GM21786 (cell line): ENCODE results near the gene ATF6B.

Experiments
- ATAC-seq: cut with Tn5 transposase; IDR thresholded peaks from one replicate; pipeline ENCODE4 v1.9.1; 2021; ENCODE audit not compliant: unreplicated experiment

The ATF6B gene

GRCh38 chr6:32127717-32128592, at the start of gene ATF6B:
Gene ATF6B (minus strand): TSS chr6:32128246. CDS start chr6:32128207, 39 bp downstream.
- ATAC-seq: peak; percentile 95

DNA sequence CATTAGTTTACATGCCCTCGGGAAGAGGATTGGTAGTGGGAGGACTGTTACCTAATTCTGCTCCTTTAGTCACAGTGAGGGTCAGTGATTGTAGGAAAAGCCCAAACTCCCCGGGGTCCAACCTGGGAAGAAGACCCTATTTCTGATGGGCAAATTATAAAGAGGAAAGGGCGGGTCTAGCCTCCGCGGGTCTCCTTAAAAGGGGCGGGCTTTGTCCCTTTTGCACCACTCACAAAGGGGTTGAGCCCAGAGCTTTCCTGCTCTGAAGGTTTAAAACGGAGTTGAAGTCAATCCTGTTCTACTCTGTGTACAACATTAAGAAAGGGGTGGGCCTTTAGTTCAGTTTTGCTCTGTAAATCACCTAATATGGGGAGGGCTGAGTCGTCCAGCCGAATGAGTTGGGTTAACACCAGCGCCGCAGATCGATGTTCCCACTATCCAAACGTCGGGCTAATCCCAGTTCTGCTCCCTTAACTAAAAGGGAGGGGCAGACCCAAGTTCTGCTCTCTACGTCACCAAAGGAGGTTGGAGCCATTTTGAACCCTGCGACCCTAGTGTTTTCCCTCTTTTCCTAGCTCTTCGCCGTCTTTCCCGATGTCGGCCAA, 49.2 kb upstream of the ATF6B start:
- ATAC-seq: no peak

DNA sequence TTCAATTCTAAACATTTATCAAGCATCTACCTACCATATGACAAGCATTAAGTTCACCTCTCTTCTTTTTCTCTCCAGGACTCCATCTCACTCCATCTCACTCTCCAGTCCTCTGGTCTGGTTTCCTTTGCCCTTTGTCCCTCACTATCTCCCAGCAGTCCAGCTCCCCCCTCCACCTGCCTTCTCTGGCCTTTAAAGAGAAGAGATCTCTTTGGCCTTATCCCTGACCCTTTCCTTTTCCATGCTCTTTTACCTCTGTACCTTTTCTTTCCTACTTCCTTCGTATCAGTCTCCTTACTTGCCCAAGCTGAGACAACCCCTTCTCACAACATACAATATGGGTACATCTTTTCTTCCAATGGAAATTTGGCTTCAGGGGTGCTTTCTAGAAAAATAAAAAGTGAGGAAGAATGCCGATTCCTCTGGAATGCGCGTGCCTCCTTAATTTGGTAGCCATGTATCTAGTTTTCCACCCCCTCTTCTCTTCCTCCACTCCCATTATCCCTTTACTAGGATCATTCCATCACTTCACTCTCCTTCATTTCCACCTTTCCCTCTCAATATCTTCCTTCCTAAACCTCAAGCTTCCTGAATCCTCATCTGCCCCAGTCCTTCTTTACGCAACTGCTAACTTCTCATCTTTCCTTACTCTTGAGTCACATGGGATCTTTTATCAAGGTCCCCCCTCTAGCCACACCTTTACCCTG, 48.6 kb upstream of the ATF6B start:
- no peak for ATAC-seq

DNA sequence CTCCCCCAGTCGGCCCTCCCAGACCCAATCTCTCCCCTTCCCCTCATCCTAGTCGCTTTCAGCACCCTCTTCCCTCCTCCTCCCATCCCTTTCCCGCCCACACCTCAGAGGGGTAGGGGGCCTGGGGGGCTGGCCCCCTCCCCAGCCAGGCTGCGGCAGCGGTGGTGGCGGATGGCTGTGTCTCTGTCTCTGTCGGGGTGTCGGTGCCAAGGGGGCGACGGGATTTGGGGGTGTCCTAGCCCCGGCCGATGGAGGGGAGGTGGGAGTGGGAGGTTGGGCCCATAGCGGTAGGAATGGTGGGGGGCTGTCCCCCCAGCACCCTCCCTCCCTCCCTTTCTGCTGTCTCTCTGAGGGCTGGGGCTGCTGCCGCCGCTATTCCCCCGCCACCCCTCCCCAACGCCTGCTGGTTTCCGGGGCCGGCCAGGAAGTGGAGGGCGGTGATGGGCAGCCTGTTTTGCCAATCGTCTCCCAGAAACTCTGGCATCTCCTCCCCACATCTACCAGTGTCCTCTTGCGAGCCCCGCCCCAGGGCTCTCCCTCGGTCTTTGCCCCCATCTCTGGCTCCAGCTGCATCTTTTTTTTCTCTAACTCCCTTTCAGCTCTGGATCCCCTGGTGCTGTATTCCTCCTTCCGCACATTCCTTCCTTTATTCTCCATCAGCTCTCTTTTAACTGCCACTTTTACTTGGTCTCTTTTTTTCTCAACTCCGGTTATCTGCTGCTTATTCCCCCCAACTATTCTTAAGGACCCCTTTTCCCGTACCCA, 47.8 kb upstream of the ATF6B start, which contains the start of gene AGPAT1:
AGPAT1 (minus strand) TSS at position 374 of the 765 bp plus-strand sequence. CDS start 4,588 bp downstream, outside the sequence.
- ATAC-seq: peak; percentile 41

DNA sequence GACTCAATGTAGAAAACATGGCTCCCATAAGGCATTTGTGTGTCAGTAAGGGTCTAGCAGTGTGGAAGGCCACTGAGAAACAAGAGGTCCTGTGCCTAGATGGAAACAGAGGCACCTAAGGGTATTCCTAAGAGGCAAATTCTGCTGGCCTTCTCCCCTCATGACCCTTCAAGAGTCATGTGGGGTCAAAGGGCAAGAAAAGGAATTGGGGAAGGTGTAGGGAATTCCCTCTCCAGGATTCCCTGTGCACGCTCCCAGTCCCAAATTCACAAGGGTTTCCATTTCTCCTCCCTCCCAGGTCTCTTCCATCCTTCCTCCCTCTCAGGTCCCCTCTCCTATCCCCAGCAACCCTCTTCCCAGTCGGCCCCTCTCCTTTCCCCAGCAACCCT, 47.3 kb upstream of the ATF6B start:
- ATAC-seq: no peak

DNA sequence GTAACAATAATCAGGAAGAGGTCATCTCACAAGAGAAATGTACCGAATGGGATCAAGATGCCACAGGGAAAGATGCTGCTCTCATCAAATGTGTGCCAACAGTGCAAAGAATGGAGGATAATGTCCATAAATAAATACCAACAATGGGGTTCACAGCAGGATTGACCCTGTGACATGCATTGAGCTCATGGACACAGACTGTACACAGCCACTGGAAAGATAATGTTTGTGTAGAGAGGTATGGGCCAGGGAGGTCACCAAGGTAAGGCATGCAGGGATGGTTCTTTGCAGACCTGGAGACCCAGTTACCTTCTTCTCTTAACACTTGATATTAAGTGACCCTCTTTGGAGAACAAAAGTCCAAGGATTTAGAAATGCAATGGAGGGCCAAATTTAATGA, 46.4 kb upstream of the ATF6B start:
- ATAC-seq: no peak

GRCh38 chr6:32173051-32173727, 45.1 kb upstream of the ATF6B start:
- no peak for ATAC-seq

DNA sequence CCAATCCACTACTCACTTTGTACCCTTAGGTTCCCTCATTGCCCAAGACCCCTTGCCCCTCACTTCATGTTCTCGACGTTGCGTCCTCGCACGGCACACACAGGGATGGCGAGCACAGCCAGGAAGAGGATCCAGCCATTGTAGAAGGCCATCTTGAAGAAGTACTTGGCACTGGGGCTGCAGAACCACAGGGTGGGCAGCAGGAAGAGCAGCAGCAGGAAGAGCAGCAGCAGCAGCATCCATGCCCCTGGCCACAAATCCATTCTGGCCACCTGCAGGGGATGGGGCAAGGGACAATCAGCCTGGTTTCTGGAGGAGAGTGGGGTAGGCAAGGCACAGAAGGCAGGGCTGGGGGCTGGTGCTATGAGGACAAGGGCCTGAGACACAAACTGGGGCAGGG, 43.2 kb upstream of the ATF6B start:
- no peak for ATAC-seq

DNA sequence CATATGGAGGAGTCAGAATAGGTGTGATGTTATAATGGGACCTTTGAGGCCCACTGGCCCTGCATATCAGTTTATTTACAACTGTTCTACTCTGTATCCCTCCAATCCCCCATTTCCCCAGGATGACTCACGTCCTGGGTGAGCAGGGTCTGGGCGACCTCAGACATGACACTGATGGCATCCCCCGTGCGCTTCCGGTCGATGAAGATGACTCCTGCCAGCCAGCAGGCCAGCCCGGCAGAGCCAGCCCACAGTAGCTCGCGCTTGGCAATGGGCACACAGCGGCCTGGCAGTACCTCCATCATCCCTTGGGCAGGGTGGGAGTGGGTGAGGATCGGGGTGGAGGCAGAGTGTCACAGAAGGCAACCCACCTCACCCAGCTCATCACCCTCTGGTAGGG, 42.2 kb upstream of the ATF6B start:
- ATAC-seq: no peak

DNA sequence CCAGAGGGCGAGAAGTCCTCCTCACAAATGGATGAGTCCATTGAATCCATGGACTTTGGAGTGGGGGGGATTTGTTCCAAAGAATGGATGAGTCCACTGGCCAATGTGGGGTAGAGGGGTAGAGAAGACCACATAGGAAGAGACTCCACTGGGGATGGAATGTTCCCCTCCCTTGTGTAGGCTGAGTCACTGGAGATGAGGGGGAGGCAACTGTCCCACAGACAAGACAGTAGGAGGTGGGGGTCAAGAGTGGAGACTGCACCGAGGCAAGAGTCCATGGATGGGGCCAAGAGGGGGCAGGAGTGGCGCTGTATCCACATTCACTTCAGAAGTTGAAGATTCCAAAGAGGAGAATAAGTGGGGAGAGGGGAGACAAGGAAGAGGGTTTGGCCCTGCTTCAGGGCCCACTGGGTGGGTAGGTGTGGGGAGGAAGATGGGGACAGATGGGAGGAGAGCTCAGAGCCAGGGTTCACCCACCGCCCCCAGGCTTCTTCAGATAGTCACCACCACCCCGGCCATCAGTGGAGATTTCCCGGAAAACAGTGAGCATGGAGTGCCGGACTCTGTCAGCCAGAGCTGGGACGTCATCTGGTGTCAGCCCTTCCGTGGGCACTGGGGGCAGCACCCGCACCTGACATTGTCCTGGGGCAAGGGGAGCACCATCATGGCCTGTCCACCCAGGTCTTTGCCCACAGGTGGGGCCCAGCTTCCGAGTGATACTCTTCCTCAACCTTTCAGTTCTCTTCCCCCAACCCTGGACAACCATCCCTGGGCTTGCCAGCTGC, 41.0 kb upstream of the ATF6B start:
- no peak for ATAC-seq

DNA sequence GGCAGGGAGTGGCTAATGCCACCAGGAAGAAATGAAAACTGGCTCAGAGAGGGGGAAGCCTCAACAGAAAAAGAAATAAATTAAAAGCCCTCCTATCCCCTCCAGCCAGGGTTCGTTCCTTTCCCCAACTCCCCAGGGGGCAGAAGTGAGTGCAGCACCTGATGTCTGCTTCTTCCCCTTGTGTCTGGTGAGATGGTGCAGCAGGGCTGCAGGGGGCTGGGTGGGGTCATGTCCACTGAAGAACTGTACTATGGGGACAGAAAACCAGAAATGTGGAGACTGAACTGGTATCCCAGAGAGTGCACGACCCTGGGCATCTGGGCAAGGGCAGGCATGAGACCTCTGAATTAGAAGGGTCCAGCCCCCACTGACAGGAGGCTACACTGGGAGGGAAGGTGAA, 40.3 kb upstream of the ATF6B start:
- ATAC-seq: no peak

DNA sequence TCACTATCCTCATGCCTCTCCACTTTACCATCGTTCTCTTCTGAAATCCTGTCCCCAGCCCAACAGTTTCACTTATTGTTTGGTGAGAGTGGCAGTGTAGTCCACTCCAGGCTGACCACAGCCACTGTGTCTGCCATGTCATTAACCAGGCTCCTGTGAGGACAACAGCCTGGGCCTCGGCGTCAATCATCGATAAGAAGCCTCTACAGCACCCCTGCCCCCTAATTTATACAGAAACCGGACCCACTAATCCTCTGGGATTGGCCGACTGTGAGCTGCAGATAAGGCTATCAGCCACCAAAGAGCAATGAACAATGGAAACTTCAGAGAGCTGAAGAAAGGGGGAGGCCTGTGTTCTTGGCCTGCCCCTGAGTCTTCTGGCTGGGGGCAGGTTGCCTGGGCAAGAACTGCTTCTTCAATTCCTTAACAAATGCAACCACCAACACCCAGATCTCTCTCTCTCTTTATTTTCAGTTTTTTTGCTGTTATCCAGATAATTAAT, 39.8 kb upstream of the ATF6B start:
- ATAC-seq: no peak

- no peak for ATAC-seq
These were observed 39.2 kb upstream of the ATF6B start for GRCh38 chr6:32167154-32167760.

DNA sequence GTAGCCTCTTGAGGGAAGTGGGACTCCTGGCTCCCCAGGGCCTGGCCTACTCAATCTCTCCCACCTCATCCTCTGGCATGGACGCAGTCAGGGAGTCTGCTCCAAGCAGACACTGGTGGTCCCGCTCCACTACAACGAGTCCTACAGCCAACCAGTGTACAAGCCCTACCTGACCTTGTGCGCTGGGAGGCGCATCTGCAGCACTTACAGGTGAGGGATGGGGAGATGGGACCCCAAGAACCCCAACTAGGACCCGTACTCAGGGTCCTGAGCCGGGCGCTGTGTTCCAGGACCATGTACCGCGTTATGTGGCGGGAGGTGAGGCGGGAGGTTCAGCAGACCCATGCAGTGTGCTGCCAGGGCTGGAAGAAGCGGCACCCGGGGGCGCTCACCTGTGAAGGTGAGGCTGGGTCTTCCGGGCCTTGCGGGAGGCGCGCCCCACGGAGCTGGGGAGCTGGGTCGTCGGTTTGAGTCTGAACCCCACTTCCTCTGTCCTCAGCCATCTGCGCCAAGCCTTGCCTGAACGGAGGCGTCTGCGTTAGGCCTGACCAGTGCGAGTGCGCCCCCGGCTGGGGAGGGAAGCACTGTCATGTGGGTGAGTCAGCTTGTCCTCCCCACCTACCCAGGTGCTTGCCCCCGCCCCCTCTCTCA, 38.5 kb upstream of the ATF6B start:
- no peak for ATAC-seq

DNA sequence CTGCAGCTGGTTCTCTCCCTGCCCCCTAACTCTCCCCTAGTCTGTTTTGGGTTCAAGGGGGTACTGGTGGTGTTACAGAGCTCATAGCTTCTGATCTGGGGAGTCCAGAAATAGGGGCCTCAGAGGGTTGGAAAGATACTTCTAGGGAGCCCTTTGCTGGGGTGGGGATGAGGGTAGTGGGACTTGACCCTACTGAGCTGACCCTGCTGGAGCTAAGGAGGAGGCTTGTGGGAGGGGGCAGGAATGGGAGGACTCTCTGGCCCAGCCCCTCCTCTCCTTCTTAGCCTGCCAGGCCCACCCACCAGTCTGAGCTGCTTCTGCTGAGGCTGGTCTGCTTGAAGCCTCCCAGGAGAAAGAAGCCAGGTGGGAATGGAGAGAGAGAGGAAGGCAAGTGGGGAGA, 36.2 kb upstream of the ATF6B start, which contains the start of gene EGFL8:
EGFL8 (plus strand) TSS at position 301 of the 400 bp plus-strand sequence. CDS start 1,571 bp downstream, outside the sequence.
- no peak for ATAC-seq

DNA sequence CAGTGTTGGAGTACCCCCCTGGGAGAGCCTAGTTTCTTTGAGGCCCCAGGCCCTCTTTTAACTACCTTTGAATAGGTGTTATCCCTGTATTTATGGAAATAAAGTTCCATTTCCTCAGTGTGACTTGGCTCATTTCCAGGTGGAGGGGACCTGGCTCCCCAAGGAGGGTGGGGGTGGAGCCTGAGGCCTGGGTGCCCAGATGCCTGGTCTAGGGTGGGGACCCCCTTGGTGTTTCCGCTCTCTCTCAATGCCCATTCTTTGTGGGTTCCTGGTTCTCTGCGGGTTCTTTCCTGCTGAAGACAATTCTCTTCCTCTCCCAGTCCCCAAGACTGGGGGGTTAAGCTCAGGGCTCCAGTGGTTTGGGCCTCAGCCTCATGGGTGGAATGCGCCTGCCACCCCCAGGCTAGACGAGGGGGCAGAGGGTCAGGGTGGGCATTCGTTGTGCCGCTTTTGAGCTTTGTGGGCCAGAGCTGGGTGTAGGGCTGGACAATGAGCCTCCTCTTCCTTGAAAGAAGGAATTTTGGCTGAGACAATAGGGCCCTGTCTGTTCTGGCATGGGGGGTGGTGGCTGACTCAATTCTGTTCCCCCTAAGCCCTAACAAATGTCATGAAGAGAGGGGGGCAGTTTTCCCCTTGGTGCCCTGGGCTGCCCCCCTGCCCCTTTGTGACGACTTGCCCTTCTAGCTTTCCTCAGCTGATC, 35.7 kb upstream of the ATF6B start:
- no peak for ATAC-seq

DNA sequence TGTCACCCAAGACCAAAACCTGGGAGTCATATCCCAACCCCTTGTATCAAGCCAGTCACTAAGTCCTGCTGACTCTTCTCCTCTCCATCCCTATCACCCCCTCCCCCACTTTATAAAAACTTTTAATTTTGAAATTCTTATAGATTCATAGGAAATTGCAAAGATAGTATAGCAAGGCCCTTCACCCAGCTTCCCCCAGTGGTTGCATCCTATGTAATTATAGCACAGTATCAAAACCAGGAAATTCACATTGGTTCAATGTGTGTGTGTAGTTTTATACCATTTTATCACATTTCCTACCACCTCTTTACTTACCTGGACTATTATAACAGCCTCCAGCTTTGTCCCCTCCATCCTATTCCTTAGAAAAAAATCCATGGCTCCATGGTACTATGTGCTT, 30.0 kb upstream of the ATF6B start:
- no peak for ATAC-seq

DNA sequence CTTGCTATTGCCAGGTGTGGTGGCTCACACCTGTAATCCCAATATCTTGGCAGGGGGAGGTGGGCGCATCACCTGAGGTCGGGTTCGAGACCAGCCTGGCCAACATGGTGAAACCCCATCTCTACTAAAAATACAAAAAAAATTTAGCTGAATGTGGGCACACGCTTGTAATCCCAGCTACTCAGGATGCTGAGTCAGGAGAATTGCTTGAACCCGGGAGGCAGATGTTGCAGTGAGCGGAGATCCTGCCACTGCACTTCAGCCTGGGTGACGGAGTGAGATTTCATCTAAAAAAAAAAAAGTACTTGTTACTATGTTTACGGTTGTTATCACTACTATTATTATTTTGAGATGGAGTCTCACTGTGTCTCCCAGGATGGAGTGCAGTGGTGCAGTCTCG, 28.8 kb upstream of the ATF6B start:
- ATAC-seq: no peak
